H9 (cell line): ENCODE results near the gene GPR35. TPM values are rescaled to one million over a fixed set of nuclear protein-coding genes. Genes with fewer than 3 reads are reported as not detected.

Experiments
- DNase-seq: peaks from one replicate; pipeline ENCODE4 v3.0.0-alpha.2; 2017
- H2AFZ ChIP-seq: one replicate; pipeline ENCODE4 v1.6.1; 2013; ENCODE audit warnings: mild to moderate bottlenecking, low read length, control low read depth, moderate library complexity
- H2AK5ac ChIP-seq: 2 replicates; pipeline ENCODE4 v1.6.1; 2013; ENCODE audit warnings: low read length, control low read depth, mixed read lengths; ENCODE audit not compliant: insufficient read length
- H2BK120ac ChIP-seq: one replicate; pipeline ENCODE4 v1.6.1; 2013; ENCODE audit warnings: low read depth, mild to moderate bottlenecking, low read length, control low read depth, inconsistent platforms; ENCODE audit not compliant: poor library complexity, severe bottlenecking
- H2BK12ac ChIP-seq: 2 replicates; pipeline ENCODE4 v1.6.1; 2013; ENCODE audit warnings: low read length, control low read depth, mixed read lengths, low read depth; ENCODE audit not compliant: insufficient read length
- H2BK15ac ChIP-seq: 2 replicates; pipeline ENCODE4 v1.6.1; 2013; ENCODE audit warnings: low read depth, low read length, control low read depth
- H2BK20ac ChIP-seq: one replicate; pipeline ENCODE4 v1.6.1; 2013; ENCODE audit warnings: low read depth, mild to moderate bottlenecking, low read length, control low read depth, inconsistent platforms; ENCODE audit not compliant: poor library complexity, severe bottlenecking
- H2BK5ac ChIP-seq: 2 replicates; pipeline ENCODE4 v1.6.1; 2013; ENCODE audit warnings: low read length, control low read depth, mixed read lengths; ENCODE audit not compliant: insufficient read length
- H3K14ac ChIP-seq: 2 replicates; pipeline ENCODE4 v1.6.1; 2013; ENCODE audit warnings: low read length, control low read depth; ENCODE audit not compliant: insufficient read depth
- H3K18ac ChIP-seq: 2 replicates; pipeline ENCODE4 v1.6.1; 2013; ENCODE audit warnings: low read depth, mild to moderate bottlenecking, mixed read lengths, low read length, control low read depth; ENCODE audit not compliant: insufficient read length
- H3K23ac ChIP-seq: 2 replicates; pipeline ENCODE4 v1.6.1; 2013; ENCODE audit warnings: low read length, control low read depth, mixed read lengths, low read depth; ENCODE audit not compliant: insufficient read length
- H3K23me2 ChIP-seq: 2 replicates; pipeline ENCODE4 v1.6.1; 2013; ENCODE audit warnings: low read depth, mild to moderate bottlenecking, mixed read lengths, low read length, control low read depth; ENCODE audit not compliant: insufficient read length, poor library complexity, severe bottlenecking
- H3K27ac ChIP-seq: 2 replicates; pipeline ENCODE4 v1.5.1; 2013; ENCODE audit warnings: low read length, control low read depth, mixed read lengths, low read depth; ENCODE audit not compliant: insufficient read length
- H3K27me3 ChIP-seq: 2 replicates; pipeline ENCODE4 v1.6.1; 2013; ENCODE audit warnings: low read length, control low read depth, inconsistent platforms; ENCODE audit not compliant: insufficient read depth
- H3K4ac ChIP-seq: 2 replicates; pipeline ENCODE4 v1.6.1; 2013; ENCODE audit warnings: low read depth, mild to moderate bottlenecking, control low read depth, inconsistent platforms, low read length, moderate library complexity
- H3K4me1 ChIP-seq: 2 replicates; pipeline ENCODE4 v1.6.1; 2013; ENCODE audit warnings: low read length, control low read depth, inconsistent platforms; ENCODE audit not compliant: insufficient read depth
- H3K4me2 ChIP-seq: 2 replicates; pipeline ENCODE4 v1.6.1; 2013; ENCODE audit warnings: low read length, control low read depth, mixed read lengths; ENCODE audit not compliant: insufficient read length, insufficient read depth
- H3K56ac ChIP-seq: 2 replicates; pipeline ENCODE4 v1.6.1; 2013; ENCODE audit warnings: low read depth, mild to moderate bottlenecking, mixed read lengths, low read length, control low read depth; ENCODE audit not compliant: insufficient read length
- H3K79me1 ChIP-seq: 2 replicates; pipeline ENCODE4 v1.6.1; 2013; ENCODE audit warnings: low read depth, mild to moderate bottlenecking, moderate library complexity, low read length, control low read depth, inconsistent platforms; ENCODE audit not compliant: insufficient read depth, poor library complexity, severe bottlenecking
- H3K79me2 ChIP-seq: 2 replicates; pipeline ENCODE4 v1.6.1; 2013; ENCODE audit warnings: low read length, control low read depth, inconsistent platforms; ENCODE audit not compliant: insufficient read depth
- H3K9ac ChIP-seq: 2 replicates; pipeline ENCODE4 v1.6.1; 2013; ENCODE audit warnings: low read length, control low read depth, mixed read lengths; ENCODE audit not compliant: insufficient read length; ENCODE audit errors: extremely low read depth
- H3K9me3 ChIP-seq: one replicate; pipeline ENCODE4 v1.6.1; 2013; ENCODE audit warnings: low read depth, low read length, inconsistent platforms; ENCODE audit not compliant: control insufficient read depth
- H3T11ph ChIP-seq: one replicate; pipeline ENCODE4 v1.6.1; 2013; ENCODE audit warnings: mild to moderate bottlenecking, low read length, control low read depth, inconsistent platforms
- H4K20me1 ChIP-seq: one replicate; pipeline ENCODE4 v1.6.1; 2013; ENCODE audit not compliant: control insufficient read depth, insufficient read length, insufficient read depth
- H4K5ac ChIP-seq: 2 replicates; pipeline ENCODE4 v1.6.1; 2013; ENCODE audit warnings: low read depth, mild to moderate bottlenecking, mixed read lengths, low read length, control low read depth; ENCODE audit not compliant: insufficient read length
- H4K8ac ChIP-seq: replicated peaks from 2 replicates; pipeline ENCODE4 v1.6.1; 2013; ENCODE audit warnings: low read length, control low read depth, mixed read lengths, low read depth; ENCODE audit not compliant: insufficient read length
- H4K91ac ChIP-seq: 2 replicates; pipeline ENCODE4 v1.6.1; 2013; ENCODE audit warnings: low read depth, mild to moderate bottlenecking, moderate library complexity, mixed read lengths, low read length, control low read depth; ENCODE audit not compliant: insufficient read length
- H3K27ac Mint-ChIP-seq, 3 experiments: 2 replicates in 2 of 3; 3 replicates in 1 of 3; pipeline ENCODE4 v1.8.0; 2020 to 2021; ENCODE audit warnings: mixed read lengths in 3 of 3, mild to moderate bottlenecking in 1 of 3, moderate library complexity in 1 of 3
- H3K27me3 Mint-ChIP-seq: 2 replicates; pipeline ENCODE4 v1.8.0; 2021; ENCODE audit warnings: low read depth, mild to moderate bottlenecking, moderate library complexity, mixed read lengths
- H3K36me3 Mint-ChIP-seq, 3 experiments: 2 replicates in 2 of 3; 3 replicates in 1 of 3; pipeline ENCODE4 v1.8.0; 2020 to 2021; ENCODE audit warnings: low read depth in 3 of 3, mixed read lengths in 3 of 3; ENCODE audit not compliant: insufficient read depth in 1 of 3
- H3K4me1 Mint-ChIP-seq, 2 experiments: 2 replicates each; pipeline ENCODE4 v1.8.0; 2020; ENCODE audit warnings: mixed read lengths in 2 of 2
- H3K4me3 Mint-ChIP-seq, 2 experiments: 2 replicates in 1 of 2; 3 replicates in 1 of 2; pipeline ENCODE4 v1.8.0; 2020 to 2021; ENCODE audit warnings: mild to moderate bottlenecking in 2 of 2, mixed read lengths in 2 of 2, moderate library complexity in 1 of 2
- H3K9me3 Mint-ChIP-seq, 2 experiments: 2 replicates in 1 of 2; 3 replicates in 1 of 2; pipeline ENCODE4 v1.8.0; 2020; ENCODE audit warnings: mild to moderate bottlenecking in 2 of 2, mixed read lengths in 2 of 2, moderate library complexity in 1 of 2
- WGBS: extraction: QIAGEN DNeasy Blood & Tissue Kit; methylation state at CpG from one replicate; pipeline ENCODE4 v1.1.7; 2013; ENCODE audit warnings: missing lambda C conversion rate, low lambda C conversion rate, mixed read lengths; ENCODE audit not compliant: insufficient read length; ENCODE audit errors: extremely low coverage; 5-methylcytosine and 5-hydroxymethylcytosine counted together
- total RNA-seq: library from RNA; stranded (reverse); gene quantifications from 2 replicates; pipeline ENCODE4 v1.2.1, GENCODE V29; 2021
- TF ChIP-seq, protein P1 (sequence below): fragments of 200-600 bp; sonication (generic); conservative IDR thresholded peaks from 3 replicates; pipeline ENCODE4 v1.8.0; 2021; ENCODE audit warnings: antibody characterized with exemption, mild to moderate bottlenecking

Gene GPR35
- total RNA-seq, 1 experiment from 2014 or later, result 1.4 TPM

DNA sequence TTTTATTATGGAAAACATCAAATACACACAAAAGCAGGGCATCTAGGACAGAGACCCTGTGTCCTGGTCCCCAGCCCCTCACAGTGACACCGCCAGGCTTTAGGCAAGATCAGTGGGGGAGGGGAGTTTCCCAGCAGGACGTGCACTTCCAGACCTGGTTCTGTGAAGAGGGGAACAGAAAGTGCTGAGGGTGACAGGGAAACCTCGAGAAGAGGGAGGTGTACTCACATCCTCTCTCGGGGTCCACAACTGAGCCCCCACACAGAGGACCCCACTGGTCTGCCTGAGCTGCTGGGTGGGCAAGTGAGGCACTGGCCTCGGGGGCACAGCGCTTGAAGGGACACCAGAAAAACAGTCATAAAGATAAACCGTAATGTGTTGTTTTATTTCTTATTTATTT, 4.4 kb upstream of the GPR35 start:
- H3K23ac ChIP-seq, result no peak overlapping the region
- no peaks in the 10 kb centered on the region for H4K20me1 ChIP-seq
- no peaks in the 10 kb centered on the region for H3K79me2 ChIP-seq
- no peaks in the 10 kb centered on the region for H3K9me3 ChIP-seq
- no peak overlapping the region for H3K27ac Mint-ChIP-seq
- H2AK5ac ChIP-seq, result no peak overlapping the region
- no peak overlapping the region for H3K4me3 Mint-ChIP-seq
- no peak overlapping the region for H4K5ac ChIP-seq
- no peak overlapping the region for H2AFZ ChIP-seq
- H2BK120ac ChIP-seq, result no peak overlapping the region
- H2BK15ac ChIP-seq, result no peak overlapping the region
- TF ChIP-seq, protein P1, sequence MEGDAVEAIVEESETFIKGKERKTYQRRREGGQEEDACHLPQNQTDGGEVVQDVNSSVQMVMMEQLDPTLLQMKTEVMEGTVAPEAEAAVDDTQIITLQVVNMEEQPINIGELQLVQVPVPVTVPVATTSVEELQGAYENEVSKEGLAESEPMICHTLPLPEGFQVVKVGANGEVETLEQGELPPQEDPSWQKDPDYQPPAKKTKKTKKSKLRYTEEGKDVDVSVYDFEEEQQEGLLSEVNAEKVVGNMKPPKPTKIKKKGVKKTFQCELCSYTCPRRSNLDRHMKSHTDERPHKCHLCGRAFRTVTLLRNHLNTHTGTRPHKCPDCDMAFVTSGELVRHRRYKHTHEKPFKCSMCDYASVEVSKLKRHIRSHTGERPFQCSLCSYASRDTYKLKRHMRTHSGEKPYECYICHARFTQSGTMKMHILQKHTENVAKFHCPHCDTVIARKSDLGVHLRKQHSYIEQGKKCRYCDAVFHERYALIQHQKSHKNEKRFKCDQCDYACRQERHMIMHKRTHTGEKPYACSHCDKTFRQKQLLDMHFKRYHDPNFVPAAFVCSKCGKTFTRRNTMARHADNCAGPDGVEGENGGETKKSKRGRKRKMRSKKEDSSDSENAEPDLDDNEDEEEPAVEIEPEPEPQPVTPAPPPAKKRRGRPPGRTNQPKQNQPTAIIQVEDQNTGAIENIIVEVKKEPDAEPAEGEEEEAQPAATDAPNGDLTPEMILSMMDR, result no peak
- H3K56ac ChIP-seq, result no peak overlapping the region
- H3K14ac ChIP-seq, result no peak overlapping the region
- no peak for DNase-seq
- H3K27ac ChIP-seq, result no peak overlapping the region
- no peak overlapping the region for H3T11ph ChIP-seq
- H3K18ac ChIP-seq, result no peak overlapping the region
- H3K9me3 Mint-ChIP-seq, result peaks cover 13 to 29% of the 10 kb centered on the region in 2 experiments
- H3K27me3 ChIP-seq, result no peaks in the 10 kb centered on the region
- H3K4ac ChIP-seq, result no peak overlapping the region
- no peak overlapping the region for H3K9ac ChIP-seq
- H3K4me1 Mint-ChIP-seq, result peaks cover 0 to 14% of the 10 kb centered on the region in 2 experiments; a peak in 2 of 4 replicates
- no peak overlapping the region for H3K4me2 ChIP-seq
- H3K79me1 ChIP-seq, result no peaks in the 10 kb centered on the region
- WGBS, result no CpG with 5 or more reads among the region's 7 CpGs
- no peak overlapping the region for H4K8ac ChIP-seq
- peaks cover 2 to 12% (median 5%) of the 10 kb centered on the region in 3 experiments; a peak in 6 of 7 replicates for H3K36me3 Mint-ChIP-seq
- no peaks in the 10 kb centered on the region for H3K4me1 ChIP-seq
- H4K91ac ChIP-seq, result no peak overlapping the region
- no peaks in the 10 kb centered on the region for H3K23me2 ChIP-seq
- H2BK20ac ChIP-seq, result no peak overlapping the region
- H2BK5ac ChIP-seq, result no peak overlapping the region
- H3K27me3 Mint-ChIP-seq, result peaks cover 4% of the 10 kb centered on the region
- no peak overlapping the region for H2BK12ac ChIP-seq
